Muscle of back (tissue), 11 donors: ENCODE measurements around the gene GBA2. TPM values are rescaled to one million over a fixed set of nuclear protein-coding genes. Genes with fewer than 3 reads are reported as not detected.

Source experiments
- DNase-seq, 3 donors: peaks; one replicate each; pipeline versions ENCODE4 v3.0.0 to v3.0.0-alpha.2; 2013
- polyA plus RNA-seq, 10 donors: library from polyadenylated mRNA; unstranded; fragments of 120-200 nt; gene quantifications; one replicate each; pipeline ENCODE4 v1.2.1, GENCODE V29; 2013; ENCODE audit not compliant: insufficient read length in 10 of 10

Gene GBA2
- polyA plus RNA-seq, 10 donors, result 41.8 to 88.0 (median 62.3) TPM

- no peak for DNase-seq
Observed at GRCh38 chr9:35767458-35767857, 18.4 kb upstream of the GBA2 start.

DNA sequence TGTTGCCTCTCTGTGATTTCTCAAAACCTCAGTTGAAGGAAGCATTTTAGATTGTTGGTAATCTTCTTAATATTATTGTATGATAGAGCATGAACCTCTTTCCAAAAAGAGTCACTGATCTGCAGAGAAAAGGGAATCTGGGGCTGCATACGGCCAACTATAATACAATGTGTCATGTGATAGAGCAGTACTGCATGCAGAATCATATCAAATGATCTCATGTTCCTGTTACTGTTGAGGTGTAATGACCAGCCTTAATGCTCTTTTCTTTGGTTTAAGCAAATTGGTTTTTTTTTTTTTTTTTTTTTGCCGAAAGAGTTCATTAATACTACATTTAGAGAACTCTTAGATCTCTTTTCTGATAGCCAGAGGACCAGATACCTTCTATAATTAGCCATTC is 18.0 kb upstream of the GBA2 start:
- no peak for DNase-seq

- DNase-seq, result no peak
Observed at GRCh38 chr9:35763803-35764202, 14.8 kb upstream of the GBA2 start.

DNA sequence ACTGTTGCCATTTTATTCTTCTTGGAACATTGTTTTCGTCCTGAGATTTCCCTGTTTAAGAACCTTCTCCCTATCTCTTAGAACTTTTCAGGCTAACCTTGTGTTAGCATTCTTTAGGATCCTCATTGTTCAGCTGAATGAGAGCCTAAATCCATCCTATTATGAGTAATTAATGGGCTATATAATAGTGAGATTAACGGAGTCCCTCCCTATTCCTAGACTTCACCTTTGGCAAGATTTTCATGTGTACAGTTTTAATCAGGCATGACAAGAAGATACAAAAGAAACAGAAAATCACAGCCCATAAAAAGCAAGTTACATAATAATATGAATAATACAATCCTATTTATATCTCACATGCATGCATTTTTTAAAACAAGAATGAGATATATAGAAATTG is 14.2 kb upstream of the GBA2 start:
- no peak for DNase-seq

- DNase-seq, result peak in 1 of 3 donors; percentile 26
Observed at GRCh38 chr9:35760651-35761050, 11.6 kb upstream of the GBA2 start.

GRCh38 chr9:35759795-35760194 is 10.8 kb upstream of the GBA2 start:
- no peak for DNase-seq

- no peak for DNase-seq
Observed at GRCh38 chr9:35758475-35759050, 9.5 kb upstream of the GBA2 start.

DNA sequence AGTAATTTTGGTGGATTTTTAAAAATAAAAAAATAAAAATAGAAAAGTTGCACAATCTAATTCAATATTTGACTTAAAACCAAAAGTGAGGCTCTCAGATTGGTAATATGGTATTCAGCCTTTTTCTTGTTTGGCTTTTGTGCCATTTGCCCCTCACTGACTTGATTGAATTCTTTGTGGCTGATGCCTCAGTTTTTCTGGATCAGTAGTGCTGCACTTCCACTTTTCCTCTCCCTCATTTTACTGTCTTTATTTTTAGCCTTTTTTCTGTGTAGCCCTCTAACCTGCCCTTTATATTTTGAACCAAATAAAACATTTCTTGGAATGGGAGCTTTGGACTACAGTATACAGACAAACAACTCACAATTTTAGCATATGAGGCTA is 8.9 kb upstream of the GBA2 start:
- DNase-seq, result no peak

DNA sequence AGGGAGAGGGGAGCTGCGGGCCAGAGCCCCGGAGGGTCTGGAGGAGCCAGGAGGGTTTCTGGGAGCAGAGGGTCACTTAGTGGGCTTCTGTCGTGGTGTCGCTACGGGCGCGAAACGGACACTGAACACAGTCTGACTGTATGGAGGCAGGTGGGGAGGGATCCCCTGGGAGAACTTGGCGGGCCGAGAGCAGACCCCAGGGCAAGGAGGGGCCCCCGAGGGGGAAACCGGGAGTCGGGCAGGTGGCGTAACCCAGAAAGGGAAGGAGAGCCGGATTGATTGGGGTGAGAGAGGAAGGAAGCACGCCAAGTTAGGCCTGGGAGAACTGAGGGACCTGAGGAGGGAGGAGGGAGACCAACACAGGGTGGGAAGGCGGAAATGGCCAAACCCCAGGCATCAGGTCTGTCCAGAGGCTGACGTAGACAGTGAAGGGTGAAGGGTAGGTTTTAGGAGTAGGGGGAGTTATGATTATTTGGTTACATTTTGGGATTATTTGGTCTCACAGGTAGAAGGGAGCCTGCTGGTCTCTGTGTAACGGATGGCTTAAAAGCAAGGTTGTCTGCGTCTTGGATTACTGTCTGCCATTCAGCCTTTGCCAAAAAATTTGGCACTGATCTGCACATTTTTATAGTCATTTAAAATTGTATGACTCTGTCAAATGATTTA is 8.3 kb upstream of the GBA2 start:
- peak in 2 of 3 donors; percentile 40 to 74 for DNase-seq

DNA sequence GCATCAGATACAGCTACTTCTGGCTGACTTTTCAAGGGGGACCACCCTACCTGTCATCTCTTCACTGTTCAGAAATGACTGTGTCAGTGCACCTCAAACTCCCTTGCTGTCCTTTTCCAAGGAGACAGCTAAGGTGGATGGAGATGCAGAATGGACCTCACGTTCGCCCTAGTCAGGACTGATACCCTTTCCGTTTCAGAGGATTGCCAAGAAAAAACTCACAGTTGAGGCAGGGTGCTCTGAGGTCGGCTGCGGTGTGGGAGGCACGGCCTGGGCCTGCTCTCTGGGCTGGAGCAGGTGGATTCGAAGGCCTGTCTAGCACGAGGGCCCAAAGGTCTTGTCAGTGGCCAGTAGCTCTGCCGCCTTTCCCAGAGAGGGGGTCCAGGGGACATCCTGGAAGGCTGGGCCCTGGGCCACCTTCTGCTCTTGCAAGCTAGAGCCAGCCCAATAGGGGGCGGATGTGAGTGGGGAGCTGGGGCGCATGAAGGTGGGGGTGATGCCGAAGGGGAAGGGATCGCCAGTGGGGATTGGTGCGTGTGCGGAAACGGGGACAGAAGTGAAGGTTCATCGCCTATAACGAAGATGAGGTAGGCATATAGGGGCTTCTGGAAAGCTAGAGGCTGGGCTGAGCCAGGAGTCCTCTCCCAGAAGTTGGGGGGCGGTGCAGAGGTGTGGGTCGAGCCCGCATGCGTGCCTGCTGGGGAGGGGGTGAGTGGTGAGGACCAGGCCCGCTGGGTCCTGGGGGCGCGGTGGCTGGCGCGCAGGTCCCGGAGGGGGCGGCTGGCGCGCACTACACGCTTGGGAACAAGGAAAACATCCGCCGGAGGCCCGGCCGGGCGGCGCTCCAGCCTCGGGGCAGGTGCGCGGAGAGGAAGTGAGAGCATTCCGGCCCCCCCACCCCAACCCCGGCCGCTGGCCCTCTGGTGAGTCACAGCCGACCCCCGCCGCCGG is 7.5 kb upstream of the GBA2 start:
- peak; percentile 39 to 75 (median 63) for DNase-seq

DNA sequence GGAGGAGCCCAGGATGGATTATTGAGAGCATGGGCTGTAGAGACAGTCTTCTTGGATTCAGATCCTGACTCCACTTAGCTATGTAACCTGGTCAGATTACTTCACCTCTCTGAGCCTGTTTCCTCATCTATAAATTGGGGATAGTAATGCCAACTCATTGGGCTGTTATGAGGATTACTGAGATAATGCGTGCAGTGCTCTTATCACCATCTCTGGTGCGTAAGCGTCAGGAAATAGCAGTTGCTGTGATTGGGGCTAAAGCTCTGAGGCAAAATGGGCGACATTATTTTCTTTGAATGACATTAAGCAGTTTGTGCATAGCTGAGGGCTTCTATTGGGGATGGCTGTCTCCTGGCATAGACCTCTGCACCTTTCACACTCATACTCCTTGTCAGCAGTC is 6.0 kb upstream of the GBA2 start:
- no peak for DNase-seq

- no peak for DNase-seq
Observed at GRCh38 chr9:35754264-35754663, 5.2 kb upstream of the GBA2 start, which contains the start of gene MSMP. TSS of gene MSMP (minus strand) at chr9:35754276. CDS start at chr9:35754129, 147 bp downstream.

DNA sequence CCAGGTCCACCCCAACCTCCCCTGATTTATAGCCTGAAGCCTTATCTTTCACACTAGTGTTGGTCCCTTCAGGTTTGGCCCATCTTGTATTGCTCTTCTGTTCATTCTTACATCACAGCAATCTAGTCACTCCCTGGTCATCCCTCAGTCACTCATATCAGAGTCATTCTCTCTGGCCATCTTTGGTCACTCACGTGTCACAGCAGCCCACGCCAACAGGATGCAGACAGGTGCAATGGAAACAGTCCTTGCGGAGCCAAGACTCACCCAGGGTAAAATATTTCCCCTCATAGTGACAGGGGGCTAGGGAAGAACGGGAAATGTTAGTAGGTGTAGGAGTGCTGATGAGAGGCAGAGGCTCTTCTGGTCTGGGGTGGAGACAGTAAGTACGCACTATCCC is 4.4 kb upstream of the GBA2 start:
- no peak for DNase-seq

- no peak for DNase-seq
Observed at GRCh38 chr9:35750256-35750531, 1.2 kb upstream of the GBA2 start.

- peak in 1 of 3 donors; percentile 38 for DNase-seq
Observed at GRCh38 chr9:35749515-35750255, 657 bp upstream of the GBA2 start.

DNA sequence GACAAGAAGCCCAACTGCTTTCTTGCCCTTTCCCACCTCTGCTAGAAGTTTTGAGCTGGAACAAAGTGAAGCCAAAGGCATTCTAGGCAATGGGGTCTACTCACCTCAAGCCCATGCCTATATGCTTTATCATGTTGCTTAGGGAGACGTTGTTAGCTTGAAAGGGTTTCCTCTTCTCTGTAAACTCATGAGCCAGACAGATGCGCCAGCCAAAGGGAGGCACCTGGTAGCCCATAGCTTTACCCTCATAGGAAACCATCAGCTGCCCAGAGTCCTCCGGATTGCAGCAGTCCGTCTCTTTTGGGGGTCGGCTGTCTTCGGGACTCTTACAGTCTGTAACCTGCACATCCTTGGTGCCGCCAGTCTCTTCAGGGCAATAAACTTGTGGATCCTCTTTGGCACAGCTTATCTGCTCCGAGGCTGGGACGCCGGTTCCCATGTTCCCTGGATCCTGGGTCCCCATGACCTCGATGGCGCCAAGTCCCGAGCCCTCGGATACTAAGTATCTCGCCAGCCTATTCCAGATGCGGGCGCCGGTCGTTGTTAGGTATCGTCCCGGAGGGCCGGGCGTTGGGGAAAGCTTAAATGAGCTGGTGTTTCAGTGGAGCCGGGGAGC is 678 bp downstream of the GBA2 start:
- no peak for DNase-seq

- DNase-seq, result no peak
Observed at GRCh38 chr9:35746583-35746982, 2.4 kb downstream of the GBA2 start.

DNA sequence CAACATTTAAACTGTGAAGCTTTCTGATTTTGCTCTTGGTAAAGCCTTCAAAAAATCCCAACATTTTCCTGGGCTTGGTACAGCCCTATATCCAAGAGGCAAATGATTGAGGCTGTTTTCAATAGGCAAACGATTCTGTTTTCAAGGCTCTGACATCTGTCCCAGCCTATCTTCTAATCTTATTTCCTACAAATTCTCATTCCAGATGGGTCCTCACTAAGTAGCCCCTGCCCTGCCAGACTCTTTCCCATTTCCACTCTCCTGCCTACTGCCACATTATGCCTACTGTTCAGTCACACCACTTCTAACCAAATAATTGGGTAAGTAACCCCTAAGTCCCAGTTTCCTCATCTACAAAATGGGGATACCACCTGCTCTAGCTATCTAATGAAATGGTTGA is 3.5 kb downstream of the GBA2 start:
- DNase-seq, result no peak

- DNase-seq, result no peak
Observed at GRCh38 chr9:35743880-35744518, 5.0 kb downstream of the GBA2 start.

DNA sequence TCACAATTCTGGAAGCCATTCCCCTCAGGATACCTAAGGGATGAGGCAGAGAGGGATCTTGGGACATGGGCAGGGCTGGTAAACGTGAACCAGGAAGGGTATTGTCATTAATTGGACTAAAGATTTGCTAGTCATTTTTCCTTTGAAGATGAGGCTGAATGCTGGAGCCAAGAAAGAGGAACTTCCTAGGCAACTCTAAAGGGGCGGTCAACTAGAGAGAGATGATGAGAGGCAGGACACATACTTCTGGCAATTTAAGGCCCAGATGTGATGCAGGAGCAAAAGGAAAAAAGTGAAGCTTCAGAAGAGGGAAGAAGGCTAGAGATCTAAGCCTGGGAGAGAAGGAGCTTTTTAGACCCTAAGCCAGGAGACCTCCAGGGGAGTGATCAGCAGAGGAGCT is 5.6 kb downstream of the GBA2 start:
- DNase-seq, result no peak

DNA sequence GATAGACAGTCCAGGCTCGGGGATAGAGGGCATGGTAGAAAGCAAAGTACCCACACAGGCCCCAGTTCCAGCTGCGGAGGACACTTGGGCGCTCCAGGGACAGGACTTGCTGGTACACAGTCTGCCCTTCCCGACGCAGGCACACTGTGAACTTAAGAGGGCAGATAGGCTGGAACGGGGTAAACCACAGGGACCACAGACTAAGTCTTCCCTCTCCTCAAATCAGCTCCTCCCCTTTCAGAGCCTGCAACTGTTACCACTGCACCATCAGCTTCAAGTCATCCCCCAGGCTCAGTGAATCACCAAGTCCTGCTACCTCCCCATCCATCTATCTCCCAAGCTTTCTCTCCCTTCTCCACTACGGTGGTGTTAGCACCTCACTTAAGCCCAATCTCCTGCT is 7.3 kb downstream of the GBA2 start:
- DNase-seq, result no peak
